GM21786 (cell line): Measurements from ENCODE around the gene ABI3BP.
"Not testable (repeated sequence)": the region's sequence is repeated elsewhere in the genome, so short reads cannot be mapped to it uniquely, and the experiment has no call there.

Experiments
- ATAC-seq: cut with Tn5 transposase; IDR thresholded peaks from one replicate; pipeline ENCODE4 v1.9.1; 2021; ENCODE audit not compliant: unreplicated experiment

The ABI3BP gene

DNA sequence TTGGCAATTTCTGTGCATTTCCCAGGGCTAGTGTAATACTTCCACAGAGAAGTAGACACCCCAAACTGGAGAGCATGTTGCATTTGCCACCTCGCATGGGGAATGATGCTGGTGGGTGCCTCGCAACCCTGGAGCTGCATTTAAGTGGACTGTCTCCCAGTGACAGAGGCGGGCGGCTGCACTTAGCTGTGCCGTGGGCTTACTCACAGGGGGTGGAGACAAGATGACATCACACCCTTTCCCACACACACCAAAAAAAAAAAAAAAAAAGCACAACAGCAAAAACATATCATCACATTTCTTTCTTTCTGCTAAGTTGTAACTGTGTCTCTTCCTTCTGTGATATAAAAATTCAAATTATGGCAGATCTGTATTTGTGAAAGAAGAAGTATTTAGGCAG lies at the start of gene ABI3BP:
Gene ABI3BP, minus strand, starts transcription at position 113 of the 400 bp plus-strand sequence. Its CDS starts 37 bp downstream, at position 76.
- no peak for ATAC-seq

- no peak for ATAC-seq
Observed at GRCh38 chr3:101039285-101039684, 46.1 kb upstream of the ABI3BP start.

GRCh38 chr3:101038880-101039279 lies 45.7 kb upstream of the ABI3BP start:
- ATAC-seq: no peak

DNA sequence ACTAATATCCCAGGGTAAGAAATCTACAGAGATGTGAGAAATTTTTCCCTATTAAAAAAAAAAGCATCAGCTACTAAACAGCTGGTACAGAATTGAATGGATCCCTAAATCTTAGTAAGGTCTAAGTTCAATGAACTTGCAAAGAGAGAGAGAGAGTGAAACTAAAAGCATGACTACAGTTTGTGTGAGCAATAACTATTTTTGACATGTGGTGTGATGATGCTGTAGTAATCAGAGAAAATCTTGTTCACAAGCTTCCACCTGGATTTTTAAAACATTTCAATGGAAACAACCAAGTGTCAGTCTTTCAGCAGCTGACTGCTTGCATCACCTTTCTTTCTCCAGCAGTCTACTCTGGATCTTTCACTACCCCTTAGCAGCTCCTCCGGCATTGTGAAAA lies 45.2 kb upstream of the ABI3BP start:
- no peak for ATAC-seq

- no peak for ATAC-seq
Observed at GRCh38 chr3:101037613-101038012, 44.4 kb upstream of the ABI3BP start.

GRCh38 chr3:101036676-101037075 lies 43.5 kb upstream of the ABI3BP start:
- no peak for ATAC-seq

- no peak for ATAC-seq
Observed at GRCh38 chr3:101036213-101036618, 43.0 kb upstream of the ABI3BP start.

DNA sequence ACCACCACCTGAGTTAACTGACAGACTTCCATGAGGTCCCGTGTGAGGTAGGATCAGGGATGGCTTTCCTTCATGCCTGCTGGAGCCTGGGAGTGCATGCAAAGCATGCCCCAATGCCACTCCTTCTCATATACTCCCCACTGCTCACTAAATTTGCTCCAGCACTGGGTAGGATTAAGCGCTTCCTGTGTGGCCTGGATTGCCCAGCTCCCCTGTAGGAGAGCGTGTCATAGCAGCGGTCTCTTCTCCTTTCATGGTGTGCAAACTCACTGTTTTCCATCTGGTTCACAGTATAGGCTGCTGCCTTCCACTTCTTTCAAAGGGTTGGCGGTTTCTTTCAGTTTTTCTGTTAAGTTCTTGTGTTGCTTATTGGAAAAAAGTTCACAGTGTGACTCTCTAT lies 34.1 kb upstream of the ABI3BP start:
- ATAC-seq: no peak

- no peak for ATAC-seq
Observed at GRCh38 chr3:101026881-101027280, 33.7 kb upstream of the ABI3BP start.

GRCh38 chr3:101026244-101026643 lies 33.0 kb upstream of the ABI3BP start:
- no peak for ATAC-seq

GRCh38 chr3:101020351-101021015 lies 27.3 kb upstream of the ABI3BP start:
- ATAC-seq: no peak

- no peak for ATAC-seq
Observed at GRCh38 chr3:101017017-101017416, 23.8 kb upstream of the ABI3BP start.

DNA sequence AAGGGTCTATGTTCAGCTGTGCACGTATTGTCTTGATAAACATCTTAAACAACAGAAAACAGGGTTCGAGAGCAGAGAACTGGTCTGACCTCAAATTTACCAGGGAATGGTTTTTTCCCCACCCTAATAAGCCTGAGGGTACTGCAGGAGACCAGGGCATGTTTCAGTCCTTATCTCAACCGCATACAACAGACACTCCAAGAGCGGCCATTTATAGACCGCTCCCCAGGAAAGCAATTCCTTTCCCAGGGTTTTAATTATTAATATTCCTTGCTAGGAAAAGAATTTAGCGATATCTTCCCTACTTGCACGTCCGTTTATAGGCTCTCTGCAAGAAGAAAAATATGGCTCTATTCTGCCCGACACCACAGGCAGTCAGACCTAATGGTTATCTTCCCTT lies 19.1 kb upstream of the ABI3BP start:
- not testable (repeated sequence) for ATAC-seq

DNA sequence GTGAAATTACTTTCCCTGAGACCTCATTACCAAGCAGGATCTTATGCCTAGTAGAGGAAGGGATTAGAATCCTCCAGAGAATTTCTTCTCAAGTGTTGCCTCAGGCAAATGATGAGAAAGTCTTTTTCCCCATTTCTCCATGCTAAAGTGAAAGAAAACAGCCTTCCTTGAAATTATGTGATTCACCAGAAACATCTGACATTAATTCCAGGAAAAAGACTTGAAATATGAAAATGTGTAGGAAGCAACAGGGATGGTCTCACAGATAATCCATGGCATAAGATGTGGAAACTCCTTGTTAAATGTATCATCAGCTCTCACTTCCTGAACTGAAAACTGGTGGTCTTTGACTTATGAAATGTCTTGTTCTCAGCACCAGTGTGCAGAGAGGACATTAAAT lies 17.9 kb upstream of the ABI3BP start:
- no peak for ATAC-seq

DNA sequence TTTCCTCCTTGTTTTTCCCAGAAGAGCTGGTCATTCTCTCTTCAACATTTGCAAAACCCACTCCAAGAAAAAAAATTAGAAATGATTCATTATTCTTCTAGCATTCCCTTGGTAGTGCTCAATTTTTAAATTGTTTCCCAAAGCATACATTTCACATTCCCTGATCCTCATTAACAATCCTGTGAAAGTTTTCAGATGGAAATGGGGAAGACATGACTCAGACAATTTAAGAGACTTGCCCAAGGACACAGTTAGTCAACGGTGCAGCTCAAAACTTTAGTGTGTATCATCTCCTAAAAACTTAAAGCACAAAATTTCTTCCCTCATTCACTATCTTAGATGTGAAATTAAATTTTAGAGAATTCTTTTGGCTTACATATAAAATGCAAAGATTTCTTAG lies 17.1 kb upstream of the ABI3BP start:
- ATAC-seq: no peak

- no peak for ATAC-seq
Observed at GRCh38 chr3:101009386-101009785, 16.2 kb upstream of the ABI3BP start.

DNA sequence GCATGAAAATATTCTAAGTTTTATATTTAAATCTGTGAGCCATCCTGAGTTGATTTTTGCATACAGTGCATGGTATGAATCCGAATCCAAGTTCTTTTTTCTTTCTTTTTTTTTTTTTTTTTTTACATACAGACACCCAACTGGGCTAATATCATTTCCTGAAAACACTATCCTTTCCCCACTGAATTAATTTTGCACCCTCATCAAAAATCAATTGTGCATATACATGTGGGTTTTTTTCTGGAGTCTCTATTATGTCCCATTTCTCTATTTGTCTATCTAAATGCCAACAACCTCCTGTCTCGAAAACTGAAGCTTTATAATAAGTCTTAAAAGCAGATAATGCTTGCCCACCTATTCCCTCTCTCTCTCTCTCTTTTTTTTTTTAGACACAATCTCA lies 5.9 kb upstream of the ABI3BP start:
- ATAC-seq: no peak

DNA sequence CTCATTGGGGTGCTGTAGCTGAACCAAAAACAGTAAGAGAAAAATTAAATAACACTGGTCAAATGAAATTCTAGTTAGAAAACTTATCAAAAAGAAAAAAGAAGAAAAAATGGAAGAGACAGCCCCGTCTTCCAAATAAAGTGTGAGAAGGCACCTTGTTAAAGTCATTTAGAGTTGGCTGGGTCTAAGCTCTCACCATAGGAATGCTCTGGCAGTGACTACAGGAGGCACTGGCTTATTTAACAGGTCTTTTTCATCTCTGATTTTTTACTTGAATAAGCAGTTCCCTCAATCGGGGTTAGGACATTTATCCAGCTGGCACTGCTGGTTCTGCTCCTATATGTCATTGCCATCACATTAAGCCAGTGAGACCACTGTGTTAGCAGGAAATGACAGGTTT lies 1.6 kb upstream of the ABI3BP start:
- ATAC-seq: no peak

GRCh38 chr3:100994187-100994586 lies 966 bp upstream of the ABI3BP start:
- ATAC-seq: no peak

DNA sequence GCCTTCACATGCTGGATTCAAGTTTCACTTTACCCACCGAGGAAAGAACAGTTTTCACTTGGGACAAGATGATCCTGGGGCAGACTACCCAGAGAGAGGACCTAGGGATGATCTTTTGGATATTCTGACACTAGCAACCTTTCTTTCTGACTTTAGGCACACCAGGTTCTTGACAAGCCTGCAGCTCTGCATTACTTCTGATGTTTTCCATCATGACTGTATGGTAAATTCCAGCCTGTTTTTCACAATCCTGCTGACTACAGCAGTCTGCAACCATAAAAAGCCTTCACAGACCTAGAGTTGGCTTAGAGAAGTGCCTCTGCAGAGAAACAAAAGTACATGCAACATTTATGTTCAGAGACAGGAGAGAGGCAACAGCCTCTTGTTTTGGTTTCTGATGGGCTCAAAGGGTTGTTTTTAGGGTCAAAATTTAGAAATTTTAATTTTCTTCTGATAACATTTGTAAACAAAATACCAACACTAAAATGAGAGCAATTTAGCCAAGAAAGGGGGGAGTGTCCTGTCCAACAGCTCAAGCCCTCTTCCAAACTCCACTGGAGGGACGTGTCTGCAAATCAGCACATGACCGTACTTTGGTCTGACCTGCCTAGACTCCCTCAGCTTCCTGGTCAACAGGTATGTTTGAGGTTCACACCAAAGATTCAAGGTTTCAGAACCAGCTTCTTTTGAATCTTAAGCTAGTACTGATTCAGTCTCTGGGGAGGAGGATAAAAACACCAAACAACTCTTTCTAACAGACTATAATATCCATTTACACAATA lies 799 bp downstream of the ABI3BP start:
- no peak for ATAC-seq

GRCh38 chr3:100988080-100988479 lies 5.1 kb downstream of the ABI3BP start:
- no peak for ATAC-seq

GRCh38 chr3:100984308-100984707 lies 8.9 kb downstream of the ABI3BP start:
- ATAC-seq: no peak

- no peak for ATAC-seq
Observed at GRCh38 chr3:100982710-100983109, 10.5 kb downstream of the ABI3BP start.
